ENCODE data around the gene LRBA.

The LRBA gene

DNA sequence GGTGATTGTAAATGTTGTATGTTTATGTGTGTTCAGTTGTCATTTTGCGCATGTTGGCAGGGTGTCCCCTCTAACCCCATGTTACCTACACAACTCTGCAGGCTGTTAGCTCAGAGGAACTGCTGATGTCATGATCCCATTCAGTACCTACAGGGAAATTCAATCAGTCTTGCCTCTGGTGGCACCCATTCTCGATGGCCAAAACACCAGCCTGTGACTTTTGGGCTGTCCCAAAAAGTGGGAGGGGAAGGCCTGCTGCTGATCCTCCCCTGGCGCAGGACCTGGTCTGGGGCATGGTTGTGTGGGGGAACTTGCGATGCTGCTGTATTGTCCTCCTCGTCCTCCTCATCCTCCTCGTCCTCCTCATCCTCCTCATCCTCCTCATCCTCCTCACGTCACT, 762.3 kb downstream of the LRBA start:
- DNase-seq (ENCODE audit: low read depth in 2 of 2, low spot score in 1 of 2): no peak

GRCh38 chr4:150252306-150252705, 762.8 kb downstream of the LRBA start:
- no peak for DNase-seq (ENCODE audit: low read depth in 2 of 2, low spot score in 1 of 2)

DNA sequence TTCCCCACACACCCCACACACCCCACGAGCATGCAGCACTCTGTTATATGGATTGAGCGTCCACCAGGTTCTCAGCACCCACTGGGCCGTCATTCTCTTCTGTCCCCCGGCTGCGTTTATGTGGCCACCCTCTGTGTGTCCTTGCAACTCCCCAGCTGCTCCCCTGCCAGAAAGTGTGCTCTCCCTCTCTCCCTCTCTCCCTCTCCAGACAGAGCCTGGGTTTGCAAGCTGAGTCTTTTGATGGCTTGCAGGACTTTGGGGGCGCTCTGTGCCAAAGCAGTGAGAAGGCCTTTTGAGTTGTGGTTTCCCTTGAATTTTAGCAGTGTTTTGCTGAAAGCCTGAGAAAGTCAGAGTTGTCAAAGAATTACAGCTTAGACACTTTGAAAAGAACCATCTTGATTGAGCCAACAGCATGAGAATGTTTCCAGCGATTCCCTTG, 763.3 kb downstream of the LRBA start:
- DNase-seq (ENCODE audit: low read depth in 2 of 2, low spot score in 1 of 2): no peak

DNA sequence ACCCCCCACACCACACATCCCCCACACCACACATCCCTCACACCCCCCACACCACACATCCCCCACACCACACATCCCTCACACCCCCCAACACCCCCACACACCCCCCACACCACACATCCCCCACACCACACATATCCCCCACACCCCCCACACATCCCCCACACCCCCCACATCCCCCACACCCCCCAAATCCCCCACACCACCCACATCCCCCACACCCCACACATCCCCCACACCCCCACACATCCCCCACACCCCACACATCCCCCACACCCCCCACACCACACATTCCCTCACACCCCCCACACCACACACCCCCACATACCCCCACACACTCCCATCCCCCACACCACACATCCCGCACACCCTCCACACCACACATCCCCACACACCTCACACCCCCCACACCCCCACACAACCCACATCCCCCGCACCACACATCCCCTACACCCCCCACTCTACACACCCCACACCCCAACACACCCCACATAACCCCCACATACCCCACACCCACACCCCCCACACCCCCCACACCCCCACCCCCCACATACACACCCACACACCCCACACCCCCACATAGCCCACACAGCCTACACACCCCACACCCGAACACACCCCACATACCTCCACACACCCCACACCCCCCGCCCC, 764.0 kb downstream of the LRBA start:
- no peak for DNase-seq (ENCODE audit: low read depth in 2 of 2, low spot score in 1 of 2)

DNA sequence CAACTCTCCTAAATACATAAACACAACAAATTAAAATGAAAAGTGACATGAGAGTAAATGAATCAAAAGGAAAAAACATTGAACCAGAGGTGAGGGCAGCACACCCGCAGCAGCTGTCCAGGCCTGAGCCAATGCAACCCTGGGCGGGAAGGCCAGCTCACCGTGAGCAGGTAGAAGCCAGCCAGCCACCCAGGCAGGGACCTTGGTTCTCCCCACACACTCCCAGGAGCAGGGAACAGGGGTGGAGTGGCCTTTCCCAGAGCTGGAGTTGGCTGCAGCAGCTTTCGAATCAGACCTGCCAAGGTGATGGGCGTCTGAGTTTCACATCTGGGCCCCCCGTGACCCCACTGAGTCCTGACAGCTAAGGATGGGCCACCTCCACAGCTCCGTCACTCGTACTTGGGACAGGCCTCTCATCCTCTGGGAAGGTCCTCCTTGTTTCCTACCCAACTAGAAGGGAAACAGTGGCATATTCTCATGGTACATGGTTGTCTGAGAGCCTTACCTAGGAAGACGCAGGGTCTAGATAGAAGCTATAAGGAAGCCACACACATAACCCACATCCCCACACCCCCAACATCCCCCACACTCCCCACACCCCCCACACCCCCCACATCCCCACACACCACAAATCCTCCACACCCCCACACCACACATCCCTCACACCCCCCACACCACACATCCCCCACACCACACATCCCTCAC, 764.6 kb downstream of the LRBA start:
- no peak for DNase-seq (ENCODE audit: low read depth in 2 of 2, low spot score in 1 of 2)

DNA sequence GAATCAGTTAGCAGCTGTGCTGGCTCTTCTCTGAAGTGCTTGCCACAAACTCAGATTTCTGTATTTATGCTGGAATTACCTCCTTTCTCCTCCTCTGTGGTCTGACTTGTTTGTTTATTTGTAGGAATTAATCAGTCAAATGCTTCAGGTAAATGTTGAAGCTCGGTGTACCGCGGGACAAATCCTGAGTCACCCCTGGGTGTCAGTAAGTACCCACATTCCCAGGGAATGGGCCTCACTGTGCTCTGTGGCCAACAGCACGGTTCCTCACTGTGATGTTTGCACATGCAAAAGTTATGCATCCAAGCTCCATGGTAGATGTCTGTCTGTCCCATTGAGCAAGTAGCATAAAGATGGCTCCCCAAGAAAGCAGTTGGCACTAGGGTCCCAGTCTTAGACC, 766.9 kb downstream of the LRBA start:
- no peak for DNase-seq (ENCODE audit: low read depth in 2 of 2, low spot score in 1 of 2)

GRCh38 chr4:150247184-150247583, 767.9 kb downstream of the LRBA start:
- no peak for DNase-seq (ENCODE audit: low read depth in 2 of 2, low spot score in 1 of 2)

DNA sequence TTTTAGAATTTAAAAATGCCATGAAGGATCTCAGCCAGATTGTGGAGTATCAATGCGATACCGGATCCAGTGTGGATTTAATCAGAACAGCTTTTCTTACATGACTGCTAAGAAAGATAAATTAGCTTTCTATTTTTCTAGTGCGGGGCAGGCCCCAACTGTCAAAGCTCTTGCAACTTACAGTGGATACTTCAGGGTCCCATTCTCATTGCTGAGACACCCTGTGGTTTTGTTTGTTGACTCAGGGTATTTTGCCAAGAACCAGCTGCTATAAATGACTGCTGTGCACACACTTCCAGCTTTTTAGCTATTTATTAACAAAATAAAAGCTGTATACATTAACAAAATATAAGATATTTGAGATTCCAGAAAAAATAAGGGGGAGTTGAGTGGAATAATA, 770.5 kb downstream of the LRBA start:
- no peak for DNase-seq (ENCODE audit: low read depth in 2 of 2, low spot score in 1 of 2)

DNA sequence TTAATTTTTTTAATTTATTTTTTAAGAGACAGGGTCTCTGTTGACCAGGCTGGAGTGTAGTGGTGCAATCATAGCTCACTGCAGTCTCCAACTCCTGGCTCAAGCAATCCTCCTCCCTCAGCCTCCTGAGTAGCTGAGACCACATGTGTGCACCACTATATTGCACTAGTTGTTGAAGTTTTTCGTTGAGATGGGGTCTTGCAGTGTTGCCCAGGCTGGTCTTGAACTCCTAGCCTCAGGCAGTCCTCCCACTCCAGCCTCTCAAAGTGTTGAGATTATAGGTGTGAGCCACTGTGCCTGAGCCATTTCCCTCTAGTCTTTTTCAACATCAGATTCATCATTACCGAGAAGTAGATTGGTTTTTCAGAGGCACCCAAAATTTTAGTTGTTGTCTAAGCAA, 771.2 kb downstream of the LRBA start:
- DNase-seq (ENCODE audit: low read depth in 2 of 2, low spot score in 1 of 2): no peak

DNA sequence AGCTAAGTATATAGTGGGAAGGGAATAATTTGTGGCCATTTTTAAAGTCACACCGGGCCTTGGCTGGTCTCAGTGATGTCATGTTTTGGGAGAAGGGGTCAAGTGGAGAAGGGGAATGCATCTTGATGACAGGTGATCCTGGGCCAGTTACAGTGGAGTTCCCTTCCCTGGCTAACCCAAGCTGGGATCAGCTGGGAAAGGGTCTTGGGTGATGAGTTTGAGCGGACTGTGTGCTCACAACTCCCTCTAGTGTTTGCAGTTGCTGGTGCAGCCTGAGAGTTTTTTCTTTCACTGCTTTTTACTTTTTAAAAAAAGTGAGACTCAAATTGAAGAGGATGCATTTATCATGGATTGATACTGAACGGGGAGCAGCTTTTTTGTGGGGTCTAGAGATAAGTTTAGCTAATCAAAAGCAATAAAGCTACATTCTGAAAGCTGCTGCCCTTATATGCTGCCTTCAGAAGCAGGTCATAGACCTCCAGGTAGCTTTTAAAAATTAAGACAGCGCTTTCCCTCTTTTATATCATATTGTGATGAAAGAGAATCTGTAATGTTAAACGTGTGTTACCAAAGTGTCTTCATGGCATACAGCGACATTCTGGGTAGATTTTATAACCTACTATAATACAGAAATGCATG, 772.1 kb downstream of the LRBA start:
- DNase-seq (ENCODE audit: low read depth in 2 of 2, low spot score in 1 of 2): no peak

DNA sequence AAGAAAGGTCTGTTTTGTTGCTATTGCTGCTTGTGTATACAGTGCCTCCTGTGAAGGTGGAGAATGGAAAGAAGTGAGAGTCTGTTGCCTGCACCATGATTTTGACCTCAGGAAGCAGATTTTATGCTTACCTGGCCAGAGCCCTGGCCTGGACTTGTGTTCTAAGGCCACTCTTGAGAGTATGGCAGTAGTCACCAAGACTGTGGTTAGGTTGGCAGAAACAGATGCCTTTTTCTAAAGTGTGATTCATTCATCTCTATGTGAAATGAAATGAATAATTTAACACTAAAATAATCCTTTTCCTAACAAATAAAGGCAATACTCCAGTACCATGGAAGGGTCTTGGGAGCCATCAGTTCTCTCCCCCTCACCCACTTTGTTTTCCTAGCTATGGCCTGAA, 775.1 kb downstream of the LRBA start:
- DNase-seq (ENCODE audit: low read depth in 2 of 2, low spot score in 1 of 2): no peak

DNA sequence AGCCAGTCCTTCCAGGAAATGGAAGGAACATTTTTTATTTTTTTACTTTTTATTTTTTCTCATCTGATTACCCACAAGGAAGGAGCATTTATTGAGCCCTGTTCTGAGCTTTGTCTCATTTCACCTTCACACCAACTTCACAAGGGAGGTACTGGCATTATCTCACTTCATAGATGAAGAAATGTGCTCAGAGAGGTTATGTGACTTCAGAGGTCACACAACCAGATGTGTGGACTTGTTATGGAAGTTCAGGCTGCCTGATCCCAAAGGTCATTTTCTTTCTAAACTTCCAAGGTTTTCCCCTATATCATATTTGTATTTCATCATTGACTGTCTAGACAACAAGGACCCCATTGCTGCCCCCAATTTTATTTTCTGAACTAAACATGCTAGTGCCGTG, 776.5 kb downstream of the LRBA start:
- DNase-seq (ENCODE audit: low read depth in 2 of 2, low spot score in 1 of 2): no peak

DNA sequence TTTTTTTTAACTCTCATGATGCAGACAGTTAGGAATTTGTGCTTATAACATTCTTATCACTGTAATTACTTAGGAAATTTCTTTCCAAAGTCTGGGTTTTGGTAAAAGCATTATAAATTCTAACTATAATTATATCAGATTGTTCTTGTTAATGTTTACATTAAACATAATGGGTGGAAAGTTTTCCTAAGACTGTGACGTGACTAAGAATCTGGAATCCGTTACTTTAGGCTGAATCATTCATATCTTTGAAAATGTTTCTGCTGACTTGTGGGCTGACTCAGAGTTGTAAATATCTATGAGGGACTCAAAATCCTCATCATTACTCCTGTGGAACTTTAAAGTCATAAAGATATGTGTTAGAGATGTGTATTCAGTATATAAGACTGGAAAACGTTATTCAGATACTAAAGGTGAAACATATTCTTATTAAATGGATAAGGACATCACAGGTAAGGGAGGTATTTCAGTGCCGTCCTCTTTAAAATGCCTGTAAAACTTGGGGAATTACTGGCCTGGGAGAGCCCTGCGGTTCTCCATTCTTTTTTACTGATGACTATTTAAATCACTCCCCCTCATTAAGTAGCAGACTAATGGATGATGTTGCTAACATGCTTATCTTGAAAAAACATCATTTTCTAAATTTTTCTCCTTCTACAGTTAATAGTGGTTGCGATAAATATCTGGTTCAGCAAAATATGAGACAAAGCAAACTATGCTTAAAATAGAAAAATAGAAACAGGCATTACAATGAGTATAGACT, 777.8 kb downstream of the LRBA start:
- no peak for DNase-seq (ENCODE audit: low read depth in 2 of 2, low spot score in 1 of 2)

DNA sequence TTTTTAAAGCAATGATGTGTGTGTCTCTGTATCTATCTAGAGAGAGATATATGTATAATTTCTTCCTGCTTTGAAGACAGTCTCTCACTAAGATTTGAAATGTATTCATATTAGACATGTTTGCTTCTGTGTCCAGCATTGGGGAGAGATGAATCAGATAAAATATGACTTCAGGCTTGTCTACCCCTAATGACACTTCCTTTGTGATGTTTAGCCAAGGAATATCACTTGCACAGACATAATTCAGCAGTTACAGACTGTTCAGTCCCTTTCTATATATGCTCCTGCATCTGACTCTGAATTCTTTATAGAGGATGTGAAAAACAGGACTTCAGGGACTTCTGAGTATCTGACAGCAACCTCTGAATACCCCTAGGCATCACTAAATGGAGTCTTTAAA, 778.5 kb downstream of the LRBA start:
- DNase-seq (ENCODE audit: low read depth in 2 of 2, low spot score in 1 of 2): no peak

- no peak for DNase-seq (ENCODE audit: low read depth in 2 of 2, low spot score in 1 of 2)
Measured at GRCh38 chr4:150235808-150236271, 779.2 kb downstream of the LRBA start.

DNA sequence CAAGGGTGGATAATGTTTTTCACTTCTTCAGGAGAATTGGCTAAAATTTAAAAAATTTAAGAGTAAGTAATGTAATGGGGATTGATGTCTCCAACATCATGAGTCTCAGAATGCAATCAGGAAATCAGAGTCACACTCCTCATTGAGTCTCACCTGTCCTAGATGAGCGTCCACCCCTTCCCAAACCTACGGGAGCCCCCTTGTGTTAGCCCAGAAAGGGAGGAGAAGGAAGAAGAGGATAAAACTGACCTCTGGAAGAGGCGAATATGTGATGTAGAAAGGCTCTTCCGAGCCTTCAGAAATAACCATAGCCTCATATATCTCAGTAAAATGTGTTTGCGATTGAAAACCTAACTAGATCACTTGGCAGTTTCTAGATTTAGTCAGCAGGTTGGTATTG, 779.8 kb downstream of the LRBA start:
- no peak for DNase-seq (ENCODE audit: low read depth in 2 of 2, low spot score in 1 of 2)

DNA sequence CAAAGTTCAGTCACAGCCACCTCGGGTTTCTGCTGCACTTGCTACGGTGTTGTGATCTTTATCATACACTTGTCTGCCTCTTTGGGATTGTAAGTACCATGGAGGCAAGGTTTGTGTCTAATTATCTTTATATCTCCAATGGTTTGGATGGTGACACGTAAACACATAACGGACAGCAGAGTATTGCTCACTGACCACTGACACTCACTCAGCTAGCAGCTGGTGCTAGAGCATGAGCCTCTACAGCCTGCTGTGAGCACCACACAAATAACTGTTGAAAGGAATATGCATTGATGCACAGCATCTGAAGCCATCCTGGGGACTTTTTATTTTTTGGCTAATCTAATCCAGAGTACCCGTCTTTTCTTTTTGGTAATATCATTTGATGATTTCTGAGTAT, 780.8 kb downstream of the LRBA start:
- no peak for DNase-seq (ENCODE audit: low read depth in 2 of 2, low spot score in 1 of 2)

GRCh38 chr4:150232029-150232428, 783.1 kb downstream of the LRBA start:
- no peak for DNase-seq (ENCODE audit: low read depth in 2 of 2, low spot score in 1 of 2)

DNA sequence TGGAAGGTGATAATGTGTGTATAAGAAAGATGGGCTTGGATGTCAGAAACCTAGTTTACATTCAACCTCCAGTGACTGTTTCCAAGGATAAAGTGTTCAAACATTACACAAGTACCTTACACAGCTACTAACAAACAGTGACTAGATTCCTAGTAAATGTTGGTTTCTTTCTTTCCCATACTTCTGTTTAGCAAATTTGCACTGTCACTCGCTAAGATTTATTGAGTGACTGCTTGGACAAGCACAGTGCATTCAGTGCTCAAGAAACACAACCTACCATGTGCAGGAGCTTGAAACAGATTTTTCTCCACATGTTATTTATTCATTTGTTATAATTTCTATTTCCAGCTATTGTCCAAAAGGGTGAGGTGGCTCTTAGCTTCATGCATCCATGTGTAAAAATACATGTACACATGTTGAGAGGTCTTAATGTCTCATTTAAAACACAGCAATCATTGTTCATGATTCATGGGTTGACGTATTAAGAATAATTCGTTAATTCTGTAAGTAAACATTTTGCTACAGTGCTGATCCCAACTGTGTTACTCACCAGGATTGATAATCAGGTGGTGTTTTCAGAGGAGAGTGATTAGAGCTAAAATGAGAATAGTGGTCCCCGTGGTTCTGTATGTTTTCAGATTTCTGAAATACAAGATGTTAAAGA, 783.8 kb downstream of the LRBA start:
- DNase-seq (ENCODE audit: low read depth in 2 of 2, low spot score in 1 of 2): no peak

DNA sequence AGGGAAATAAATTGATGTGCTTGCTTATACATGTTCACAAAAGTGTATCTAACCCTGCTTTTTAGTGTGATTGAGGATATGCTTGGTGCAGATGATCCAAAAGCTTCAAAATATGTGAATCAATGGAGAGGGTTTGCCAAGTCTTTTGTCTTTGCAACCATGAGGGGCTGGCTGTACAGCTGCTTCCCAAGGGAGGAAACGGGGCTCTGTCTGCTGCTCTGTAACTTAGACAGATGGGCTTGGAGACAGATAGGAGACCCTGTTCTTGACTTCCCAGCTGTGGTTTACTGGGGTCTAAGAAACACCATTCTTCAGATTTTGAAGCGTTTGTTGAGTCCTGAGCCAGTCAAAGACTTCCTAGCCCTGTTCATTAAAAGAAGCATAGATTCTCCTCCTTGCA, 784.5 kb downstream of the LRBA start:
- no peak for DNase-seq (ENCODE audit: low read depth in 2 of 2, low spot score in 1 of 2)

DNA sequence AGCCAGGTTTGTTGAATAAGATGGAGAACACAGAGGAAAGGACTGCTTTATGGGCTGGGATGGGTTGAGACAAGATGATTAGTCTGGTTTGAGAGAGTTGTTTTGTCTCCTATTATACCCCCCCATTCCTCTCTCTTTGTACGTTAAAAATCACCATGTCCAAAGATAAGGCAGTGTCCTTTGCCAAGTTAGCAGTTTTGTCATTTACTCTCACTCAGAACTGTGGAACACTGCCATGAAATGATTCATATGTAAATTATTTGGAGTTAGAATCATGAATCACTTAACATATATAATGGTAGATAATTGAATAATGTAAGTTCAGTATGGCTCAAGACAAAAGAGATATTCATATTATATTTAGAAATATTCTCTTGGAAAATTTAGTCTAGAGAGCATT, 785.6 kb downstream of the LRBA start:
- DNase-seq (ENCODE audit: low read depth in 2 of 2, low spot score in 1 of 2): no peak
